ENCODE measurements around the gene ENPEP. TPM values are rescaled to one million over a fixed set of nuclear protein-coding genes. Genes with fewer than 3 reads are reported as not detected.

The ENPEP gene
- total and polyA plus RNA-seq, 10 of the 15 experiments (the other 5 are each of a cell fraction or from before 2014, with no cell fraction given) = 0.03 TPM; not detected in 9

DNA sequence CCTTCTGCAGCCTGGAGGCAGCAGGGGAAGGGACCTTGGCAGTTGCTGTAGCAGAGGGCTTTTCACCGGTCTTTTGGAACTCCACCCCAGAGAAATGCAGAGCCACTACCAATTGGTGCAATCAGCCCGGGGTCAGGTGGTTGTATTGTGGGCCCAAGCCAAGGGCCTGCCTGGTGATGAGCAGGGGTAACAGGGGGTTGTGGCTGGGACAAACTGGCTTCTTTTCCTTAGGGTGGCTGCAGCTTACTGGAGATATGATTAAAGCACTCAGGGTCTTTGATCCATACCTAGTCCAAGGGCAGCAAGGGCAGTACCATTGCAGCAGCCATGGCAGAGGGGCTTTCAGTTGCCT is 28.1 kb downstream of the ENPEP start (continued):
- TF ChIP-seq, protein P1, sequence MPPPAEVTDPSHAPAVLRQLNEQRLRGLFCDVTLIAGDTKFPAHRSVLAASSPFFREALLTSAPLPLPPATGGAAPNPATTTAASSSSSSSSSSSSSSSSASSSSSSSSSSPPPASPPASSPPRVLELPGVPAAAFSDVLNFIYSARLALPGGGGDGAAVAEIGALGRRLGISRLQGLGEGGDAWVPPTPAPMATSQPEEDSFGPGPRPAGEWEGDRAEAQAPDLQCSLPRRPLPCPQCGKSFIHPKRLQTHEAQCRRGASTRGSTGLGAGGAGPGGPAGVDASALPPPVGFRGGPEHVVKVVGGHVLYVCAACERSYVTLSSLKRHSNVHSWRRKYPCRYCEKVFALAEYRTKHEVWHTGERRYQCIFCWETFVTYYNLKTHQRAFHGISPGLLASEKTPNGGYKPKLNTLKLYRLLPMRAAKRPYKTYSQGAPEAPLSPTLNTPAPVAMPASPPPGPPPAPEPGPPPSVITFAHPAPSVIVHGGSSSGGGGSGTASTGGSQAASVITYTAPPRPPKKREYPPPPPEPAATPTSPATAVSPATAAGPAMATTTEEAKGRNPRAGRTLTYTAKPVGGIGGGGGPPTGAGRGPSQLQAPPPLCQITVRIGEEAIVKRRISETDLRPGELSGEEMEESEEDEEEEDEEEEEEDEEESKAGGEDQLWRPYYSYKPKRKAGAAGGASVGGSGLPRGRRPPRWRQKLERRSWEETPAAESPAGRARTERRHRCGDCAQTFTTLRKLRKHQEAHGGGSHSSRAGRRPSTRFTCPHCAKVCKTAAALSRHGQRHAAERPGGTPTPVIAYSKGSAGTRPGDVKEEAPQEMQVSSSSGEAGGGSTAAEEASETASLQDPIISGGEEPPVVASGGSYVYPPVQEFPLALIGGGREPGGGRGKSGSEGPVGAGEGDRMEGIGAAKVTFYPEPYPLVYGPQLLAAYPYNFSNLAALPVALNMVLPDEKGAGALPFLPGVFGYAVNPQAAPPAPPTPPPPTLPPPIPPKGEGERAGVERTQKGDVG (CRISPR knock-in tag; IDR thresholded peaks at IDR 0.05) = no peak
- TF ChIP-seq ZNF274 (IDR thresholded peaks at IDR 0.05; ENCODE audit: insufficient read depth, insufficient read length) (no peak), SP1 (IDR thresholded peaks at IDR 0.05; ENCODE audit: low read depth, low read length) (no peak), GATAD2B (conservative IDR thresholded peaks at IDR 0.05; ENCODE audit: low read depth) (no peak), YY1 (IDR thresholded peaks at IDR 0.05; ENCODE audit: low read depth, low read length) (no peak), REST (IDR thresholded peaks at IDR 0.05; ENCODE audit: low read depth, low read length) (no peak), ATF2 (IDR thresholded peaks at IDR 0.05; ENCODE audit: low read length) (no peak)

All from GM12878 (cell line).